ENCODE measurements around the gene CLTB.

GRCh38 chr5:176413255-176413565 lies 3.1 kb downstream of the CLTB start:
- TF ChIP-seq CTCF (IDR thresholded peaks at IDR 0.05 in 4 of 5, conservative IDR thresholded peaks at IDR 0.05 in 1 of 5): no peak
- TF ChIP-seq POLR2A (IDR thresholded peaks at IDR 0.05): no peak

All from gastrocnemius medialis (tissue), 4 donors.